Endodermal cell (in vitro differentiated cells): Measurements from ENCODE around the gene TDRD12. TPM values are rescaled to one million over a fixed set of nuclear protein-coding genes. Genes with fewer than 3 reads are reported as not detected.
"Not testable (repeated sequence)": the region's sequence is repeated elsewhere in the genome, so short reads cannot be mapped to it uniquely, and the experiment has no call there.

Experiments used
- DNase-seq: peaks from one replicate; pipeline ENCODE4 v3.0.0-alpha.2; 2017
- H3K27ac ChIP-seq: 2 replicates; pipeline ENCODE4 v1.5.1; 2013; ENCODE audit warnings: mild to moderate bottlenecking, low read depth, low read length, moderate library complexity
- H3K27me3 ChIP-seq: 2 replicates; pipeline ENCODE4 v1.6.1; 2013; ENCODE audit warnings: mild to moderate bottlenecking, low read length, moderate library complexity; ENCODE audit not compliant: insufficient read depth, control insufficient read depth, poor library complexity, severe bottlenecking
- H3K36me3 ChIP-seq: 2 replicates; pipeline ENCODE4 v1.7.0; 2013; ENCODE audit warnings: mild to moderate bottlenecking, low read length, moderate library complexity; ENCODE audit not compliant: control insufficient read depth, insufficient read depth
- H3K4me1 ChIP-seq: one replicate; pipeline ENCODE4 v1.7.0; 2013; ENCODE audit warnings: low read length; ENCODE audit not compliant: control insufficient read depth, insufficient read depth
- H3K4me3 ChIP-seq: 2 replicates; pipeline ENCODE4 v1.5.1; 2013; ENCODE audit warnings: mild to moderate bottlenecking, low read length, moderate library complexity
- H3K9ac ChIP-seq: 2 replicates; pipeline ENCODE4 v1.6.1; 2013; ENCODE audit warnings: mild to moderate bottlenecking, low read length, moderate library complexity; ENCODE audit not compliant: poor library complexity, severe bottlenecking; ENCODE audit errors: extremely low read depth
- H3K9me3 ChIP-seq: 2 replicates; pipeline ENCODE4 v1.6.1; 2013; ENCODE audit warnings: mild to moderate bottlenecking, low read length, moderate library complexity; ENCODE audit not compliant: control insufficient read depth
- H3K27ac Mint-ChIP-seq: 2 replicates; pipeline ENCODE4 v1.8.0; 2020; ENCODE audit warnings: mixed read lengths
- H3K27me3 Mint-ChIP-seq: 2 replicates; pipeline ENCODE4 v1.8.0; 2021; ENCODE audit warnings: mild to moderate bottlenecking, mixed read lengths; ENCODE audit not compliant: insufficient read depth
- H3K36me3 Mint-ChIP-seq: 2 replicates; pipeline ENCODE4 v1.8.0; 2020; ENCODE audit warnings: low read depth, mixed read lengths
- H3K4me1 Mint-ChIP-seq: 2 replicates; pipeline ENCODE4 v1.8.0; 2020; ENCODE audit warnings: mixed read lengths
- H3K4me3 Mint-ChIP-seq: 2 replicates; pipeline ENCODE4 v1.8.0; 2020; ENCODE audit warnings: mild to moderate bottlenecking, moderate library complexity, mixed read lengths
- H3K9me3 Mint-ChIP-seq: 2 replicates; pipeline ENCODE4 v1.8.0; 2020; ENCODE audit warnings: mild to moderate bottlenecking, mixed read lengths
- WGBS, 2 experiments: methylation state at CpG; one replicate each; pipeline versions ENCODE4 v1.1.5 to v1.1.7; 2013; ENCODE audit warnings: missing lambda C conversion rate in 2 of 2, mixed read lengths in 1 of 2; ENCODE audit not compliant: insufficient coverage in 1 of 2, insufficient read length in 1 of 2; 5-methylcytosine and 5-hydroxymethylcytosine counted together
- total RNA-seq, 2 donors: library from RNA; stranded (reverse); fragmentation: NEBNext Ultra II Directional in 1 of 2; extraction: Animal tissue kit (Norgen Biotek cat#: 25700) in 1 of 2; gene quantifications; 2 replicates in 1 of 2; 3 replicates in 1 of 2; pipeline ENCODE4 v1.2.1, GENCODE V29; 2021
- TF ChIP-seq, protein P1 (sequence below): fragments of 200-600 bp; sonication (generic); conservative IDR thresholded peaks from 2 replicates; pipeline ENCODE4 v1.5.0; 2021; ENCODE audit warnings: antibody characterized with exemption, mild to moderate bottlenecking

The TDRD12 gene
- total RNA-seq, 2 donors from 2014 or later = 0.20 to 0.84 TPM

DNA sequence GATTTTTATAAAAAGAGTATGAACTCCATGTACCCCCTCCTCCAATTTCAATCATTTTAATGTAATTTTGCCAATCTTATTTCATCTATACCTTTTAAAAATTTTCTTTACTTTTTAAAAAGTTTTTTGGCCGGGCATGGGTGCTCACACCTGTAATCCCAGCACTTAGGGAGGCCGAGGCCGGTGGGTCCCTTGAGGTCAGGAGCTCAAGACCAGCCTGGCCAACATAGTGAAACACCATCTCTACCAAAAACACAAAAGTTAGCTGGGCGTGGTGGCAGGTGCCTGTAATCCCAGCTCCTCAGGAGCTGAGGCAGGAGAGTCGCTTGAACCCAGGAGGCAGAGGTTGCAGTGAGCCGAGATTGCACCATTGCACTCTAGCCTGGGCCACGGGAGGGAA is 113.8 kb downstream of the TDRD12 start:
- DNase-seq, H3K9me3 Mint-ChIP-seq, H3K36me3 Mint-ChIP-seq, H3K4me1 Mint-ChIP-seq, H3K27ac ChIP-seq, H3K4me1 ChIP-seq, H3K27me3 Mint-ChIP-seq, H3K4me3 ChIP-seq, H3K4me3 Mint-ChIP-seq, H3K36me3 ChIP-seq, H3K27me3 ChIP-seq, H3K9ac ChIP-seq, H3K27ac Mint-ChIP-seq: not testable (repeated sequence)
- 95% methylated on average over 7 of the region's 7 CpGs; no CpG with 5 or more reads in 1 of the 2 experiments for WGBS, 2 experiments
- H3K9me3 ChIP-seq = peaks cover 13% of the 10 kb centered on the region

DNA sequence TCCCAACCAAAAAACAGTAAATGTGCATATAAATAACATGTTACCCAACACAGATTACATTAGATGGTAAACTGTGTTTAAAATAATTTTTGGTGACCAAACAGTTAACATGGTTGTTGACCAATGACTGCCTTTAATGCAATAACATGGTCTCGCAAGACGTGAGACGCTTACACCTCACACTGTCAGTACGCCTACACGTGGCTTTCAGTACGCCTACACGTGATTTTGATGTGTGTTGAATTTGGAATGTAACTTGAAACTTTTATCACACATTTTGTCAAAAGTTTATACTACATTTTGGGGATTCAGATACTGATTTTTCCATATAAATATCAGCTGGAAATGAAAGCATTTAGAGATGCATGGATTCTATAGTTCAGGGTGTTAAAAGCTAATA is 118.0 kb downstream of the TDRD12 start:
- DNase-seq = no peak
- Histone ChIP-seq H3K4me1 (no peaks in the 10 kb centered on the region), H3K36me3 (no peaks in the 10 kb centered on the region), H3K4me3 (no peak overlapping the region), H3K9ac (no peak overlapping the region), H3K27me3 (no peaks in the 10 kb centered on the region), H3K27ac (no peak overlapping the region), H3K9me3 (no peaks in the 10 kb centered on the region)
- peaks cover 11% of the 10 kb centered on the region for H3K9me3 Mint-ChIP-seq
- no peaks in the 10 kb centered on the region for H3K36me3 Mint-ChIP-seq
- H3K27me3 Mint-ChIP-seq = no peaks in the 10 kb centered on the region
- H3K27ac Mint-ChIP-seq = no peak overlapping the region
- 95 to 100% methylated on average over 1 to 7 of the region's 7 CpGs for WGBS, 2 experiments
- TF ChIP-seq, protein P1, sequence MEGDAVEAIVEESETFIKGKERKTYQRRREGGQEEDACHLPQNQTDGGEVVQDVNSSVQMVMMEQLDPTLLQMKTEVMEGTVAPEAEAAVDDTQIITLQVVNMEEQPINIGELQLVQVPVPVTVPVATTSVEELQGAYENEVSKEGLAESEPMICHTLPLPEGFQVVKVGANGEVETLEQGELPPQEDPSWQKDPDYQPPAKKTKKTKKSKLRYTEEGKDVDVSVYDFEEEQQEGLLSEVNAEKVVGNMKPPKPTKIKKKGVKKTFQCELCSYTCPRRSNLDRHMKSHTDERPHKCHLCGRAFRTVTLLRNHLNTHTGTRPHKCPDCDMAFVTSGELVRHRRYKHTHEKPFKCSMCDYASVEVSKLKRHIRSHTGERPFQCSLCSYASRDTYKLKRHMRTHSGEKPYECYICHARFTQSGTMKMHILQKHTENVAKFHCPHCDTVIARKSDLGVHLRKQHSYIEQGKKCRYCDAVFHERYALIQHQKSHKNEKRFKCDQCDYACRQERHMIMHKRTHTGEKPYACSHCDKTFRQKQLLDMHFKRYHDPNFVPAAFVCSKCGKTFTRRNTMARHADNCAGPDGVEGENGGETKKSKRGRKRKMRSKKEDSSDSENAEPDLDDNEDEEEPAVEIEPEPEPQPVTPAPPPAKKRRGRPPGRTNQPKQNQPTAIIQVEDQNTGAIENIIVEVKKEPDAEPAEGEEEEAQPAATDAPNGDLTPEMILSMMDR = no peak
- no peaks in the 10 kb centered on the region for H3K4me1 Mint-ChIP-seq
- H3K4me3 Mint-ChIP-seq = no peak overlapping the region

DNA sequence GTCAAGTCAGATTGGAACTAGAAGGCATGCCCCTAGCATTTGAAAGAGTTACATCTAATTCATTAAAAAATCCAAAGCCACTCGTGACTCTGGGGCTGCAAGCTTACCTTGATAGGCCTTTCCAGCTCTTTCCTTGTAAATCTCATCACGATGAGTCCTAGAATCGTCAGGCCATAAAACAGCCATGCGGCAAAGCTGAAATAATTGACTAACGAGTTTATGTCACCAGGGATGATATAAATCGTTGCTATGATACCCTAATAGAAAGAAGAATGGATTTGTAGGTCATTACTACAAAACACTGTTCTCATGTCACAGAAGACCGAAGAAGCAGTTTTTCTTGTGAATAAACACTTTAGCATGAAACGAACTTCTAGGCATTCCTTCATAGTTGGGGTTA is 122.5 kb downstream of the TDRD12 start:
- Histone ChIP-seq H3K36me3 (no peaks in the 10 kb centered on the region), H3K27me3 (no peaks in the 10 kb centered on the region), H3K9me3 (peaks cover 6% of the 10 kb centered on the region), H3K27ac (no peak overlapping the region), H3K9ac (no peak overlapping the region), H3K4me3 (no peak overlapping the region), H3K4me1 (no peaks in the 10 kb centered on the region)
- H3K4me3 Mint-ChIP-seq = no peak overlapping the region
- peaks cover 2% of the 10 kb centered on the region for H3K36me3 Mint-ChIP-seq
- H3K27me3 Mint-ChIP-seq = no peaks in the 10 kb centered on the region
- DNase-seq = no peak
- no peaks in the 10 kb centered on the region for H3K4me1 Mint-ChIP-seq
- H3K27ac Mint-ChIP-seq = no peak overlapping the region
- TF ChIP-seq, protein P1 = no peak
- peaks cover 40% of the 10 kb centered on the region for H3K9me3 Mint-ChIP-seq
- WGBS, 2 experiments = 92 to 94% methylated on average over 7 to 8 of the region's 8 CpGs

DNA sequence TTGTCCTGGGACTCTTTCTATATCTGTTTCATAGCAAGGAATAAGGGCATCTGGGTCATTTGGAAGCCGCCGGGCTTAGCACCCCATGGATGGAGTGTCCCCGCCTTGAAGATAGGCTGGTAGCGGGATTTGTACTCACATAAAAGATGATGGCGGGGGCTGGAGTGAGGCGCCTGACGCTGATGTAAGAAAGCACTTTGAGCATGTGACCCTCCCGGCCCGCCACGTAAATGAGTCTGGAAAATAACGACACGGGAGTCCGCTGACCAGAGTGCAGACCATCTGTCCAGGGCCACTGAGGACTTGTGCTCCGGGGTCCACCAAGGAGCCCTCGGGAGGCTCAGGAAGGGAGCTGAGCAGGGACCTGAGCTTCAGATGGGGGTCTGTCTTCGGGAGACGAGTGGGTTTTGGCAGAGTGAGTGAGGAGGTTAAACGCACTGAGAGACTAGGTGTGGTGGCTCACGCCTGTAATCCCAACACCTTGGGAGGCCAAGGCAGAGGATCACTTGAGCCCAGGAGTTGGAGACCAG is 124.2 kb downstream of the TDRD12 start:
- H3K27ac Mint-ChIP-seq = no peak overlapping the region
- Histone ChIP-seq H3K27me3 (no peaks in the 10 kb centered on the region), H3K36me3 (no peaks in the 10 kb centered on the region), H3K4me1 (no peaks in the 10 kb centered on the region), H3K9me3 (peaks cover 6% of the 10 kb centered on the region), H3K27ac (no peak overlapping the region), H3K4me3 (no peak overlapping the region), H3K9ac (no peak overlapping the region)
- no peaks in the 10 kb centered on the region for H3K4me1 Mint-ChIP-seq
- no peaks in the 10 kb centered on the region for H3K27me3 Mint-ChIP-seq
- peaks cover 2% of the 10 kb centered on the region for H3K36me3 Mint-ChIP-seq
- WGBS, 2 experiments = 93% methylated on average over 19 of the region's 19 CpGs
- H3K9me3 Mint-ChIP-seq = peaks cover 45% of the 10 kb centered on the region
- no peak for DNase-seq
- H3K4me3 Mint-ChIP-seq = no peak overlapping the region
- TF ChIP-seq, protein P1 = no peak

DNA sequence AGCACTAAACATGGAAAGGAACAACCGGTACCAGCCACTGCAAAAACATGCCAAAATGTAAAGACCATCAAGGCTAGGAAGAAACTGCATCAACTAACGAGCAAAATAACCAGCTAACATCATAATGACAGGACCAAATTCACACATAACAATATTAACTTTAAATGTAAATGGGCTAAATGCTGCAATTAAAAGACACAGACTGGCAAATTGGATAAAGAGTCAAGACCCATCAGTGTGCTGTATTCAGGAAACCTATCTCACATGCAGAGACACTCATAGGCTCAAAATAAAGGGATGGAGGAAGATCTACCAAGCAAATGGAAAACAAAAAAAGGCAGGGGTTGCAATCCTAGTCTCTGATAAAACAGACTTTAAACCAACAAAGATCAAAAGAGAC is 128.5 kb downstream of the TDRD12 start:
- not testable (repeated sequence) for H3K4me3 Mint-ChIP-seq, H3K4me3 ChIP-seq, H3K9ac ChIP-seq, H3K27me3 ChIP-seq, H3K27me3 Mint-ChIP-seq, H3K4me1 Mint-ChIP-seq, H3K27ac Mint-ChIP-seq, H3K9me3 ChIP-seq, DNase-seq, H3K27ac ChIP-seq, H3K36me3 Mint-ChIP-seq, H3K36me3 ChIP-seq, H3K4me1 ChIP-seq
- peaks cover 36% of the 10 kb centered on the region for H3K9me3 Mint-ChIP-seq
- WGBS, 2 experiments = no CpG with 5 or more reads among the region's 2 CpGs
